ENCODE measurements around the gene ATP23.

Gene ATP23

DNA sequence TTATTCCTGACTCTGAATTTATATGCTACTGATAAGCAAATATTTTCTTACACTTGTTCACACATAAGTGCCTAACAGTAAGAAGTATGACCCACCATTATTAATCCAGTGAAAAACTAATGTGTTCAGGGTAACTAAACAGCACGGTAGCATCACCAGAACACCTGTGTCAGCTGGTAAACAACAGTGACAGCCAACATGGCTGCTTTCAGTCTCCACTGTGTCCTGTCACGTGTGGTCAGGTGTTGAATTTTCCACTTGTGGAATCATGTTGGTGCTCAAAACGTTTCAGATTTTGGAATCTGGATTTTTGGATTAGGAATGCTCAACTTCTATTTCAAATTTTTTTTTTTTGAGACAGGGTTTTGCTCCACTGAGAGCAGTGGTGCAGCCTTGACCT is 14.3 kb upstream of the ATP23 start:
- H3K4me3 ChIP-seq (ENCODE audit: low read length): no peak overlapping the region
- H3K4me1 ChIP-seq (ENCODE audit: control insufficient read depth, insufficient read depth, low read length): no peaks in the 10 kb centered on the region
- H3K36me3 ChIP-seq (ENCODE audit: insufficient read depth, low read length): no peaks in the 10 kb centered on the region
- H3K9me3 ChIP-seq (replicated peaks; ENCODE audit: low read length): no peaks in the 10 kb centered on the region
- no peaks in the 10 kb centered on the region for H3K27me3 ChIP-seq (ENCODE audit: control insufficient read depth, insufficient read depth, low read length)
- no peak overlapping the region for H3K9ac ChIP-seq (ENCODE audit: low read depth, low read length)
- H3K4me2 ChIP-seq (ENCODE audit: low read length): no peak overlapping the region

DNA sequence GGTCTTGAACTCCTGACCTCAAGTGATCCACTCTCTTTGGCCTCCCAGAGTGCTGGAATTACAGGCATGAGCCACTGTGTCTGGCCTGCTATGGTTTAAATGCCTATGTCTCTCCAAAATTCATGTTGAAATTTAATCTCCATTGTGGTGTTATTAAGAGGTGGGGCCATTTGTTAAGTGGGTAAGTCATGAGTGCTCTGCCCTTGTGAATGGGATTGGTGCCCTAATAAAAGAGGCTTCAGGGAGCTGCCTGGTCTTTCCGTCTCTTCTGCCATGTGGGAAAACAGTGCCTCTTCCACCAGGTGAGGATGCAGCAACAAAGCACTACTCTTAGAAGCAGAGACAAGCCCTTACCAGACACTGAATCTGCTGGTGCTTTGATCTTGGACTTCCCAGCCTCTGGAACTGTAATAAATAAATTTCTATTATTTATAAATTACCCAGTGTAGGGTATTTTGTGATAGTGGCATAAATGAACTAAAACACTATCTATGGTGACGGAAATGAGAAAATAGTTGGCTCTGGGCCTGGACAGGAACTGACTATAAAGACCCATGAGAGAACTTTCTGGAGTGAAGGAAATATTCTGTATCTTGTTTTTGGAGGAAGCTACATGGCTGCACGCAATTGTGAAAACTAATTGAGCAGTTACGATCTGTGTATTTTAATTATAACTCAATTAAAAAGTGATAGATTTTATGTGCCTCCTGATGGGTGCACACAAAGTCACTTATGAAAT is 12.1 kb upstream of the ATP23 start:
- H3K4me3 ChIP-seq (ENCODE audit: low read length): no peak overlapping the region

GRCh38 chr12:57934819-57935218 is 6.5 kb upstream of the ATP23 start:
- Histone ChIP-seq H3K9me3 (replicated peaks; ENCODE audit: low read length) (no peaks in the 10 kb centered on the region), H3K9ac (ENCODE audit: low read depth, low read length) (no peak overlapping the region), H3K4me3 (ENCODE audit: low read length) (no peak overlapping the region), H3K4me1 (ENCODE audit: control insufficient read depth, insufficient read depth, low read length) (peaks cover 14% of the 10 kb centered on the region), H3K27me3 (ENCODE audit: control insufficient read depth, insufficient read depth, low read length) (no peaks in the 10 kb centered on the region), H3K36me3 (ENCODE audit: insufficient read depth, low read length) (no peaks in the 10 kb centered on the region), H3K4me2 (ENCODE audit: low read length) (peak overlapping the region; percentile 89)

More for the DNA sequence above, 12.1 kb upstream of the ATP23 start:
- Histone ChIP-seq H3K4me1 (ENCODE audit: control insufficient read depth, insufficient read depth, low read length) (no peaks in the 10 kb centered on the region), H3K27me3 (ENCODE audit: control insufficient read depth, insufficient read depth, low read length) (no peaks in the 10 kb centered on the region), H3K9me3 (replicated peaks; ENCODE audit: low read length) (no peaks in the 10 kb centered on the region), H3K36me3 (ENCODE audit: insufficient read depth, low read length) (no peaks in the 10 kb centered on the region), H3K9ac (ENCODE audit: low read depth, low read length) (no peak overlapping the region), H3K4me2 (ENCODE audit: low read length) (no peak overlapping the region)

- Histone ChIP-seq H3K9ac (ENCODE audit: low read depth, low read length) (peak overlapping the region; percentile 90), H3K36me3 (ENCODE audit: insufficient read depth, low read length) (no peaks in the 10 kb centered on the region), H3K4me2 (ENCODE audit: low read length) (peak overlapping the region; percentile 89), H3K27me3 (ENCODE audit: control insufficient read depth, insufficient read depth, low read length) (no peaks in the 10 kb centered on the region), H3K4me3 (ENCODE audit: low read length) (peak overlapping the region; percentile 82), H3K9me3 (replicated peaks; ENCODE audit: low read length) (no peaks in the 10 kb centered on the region), H3K4me1 (ENCODE audit: control insufficient read depth, insufficient read depth, low read length) (peaks cover 14% of the 10 kb centered on the region)
Observed at GRCh38 chr12:57935331-57935730, 6.0 kb upstream of the ATP23 start.

DNA sequence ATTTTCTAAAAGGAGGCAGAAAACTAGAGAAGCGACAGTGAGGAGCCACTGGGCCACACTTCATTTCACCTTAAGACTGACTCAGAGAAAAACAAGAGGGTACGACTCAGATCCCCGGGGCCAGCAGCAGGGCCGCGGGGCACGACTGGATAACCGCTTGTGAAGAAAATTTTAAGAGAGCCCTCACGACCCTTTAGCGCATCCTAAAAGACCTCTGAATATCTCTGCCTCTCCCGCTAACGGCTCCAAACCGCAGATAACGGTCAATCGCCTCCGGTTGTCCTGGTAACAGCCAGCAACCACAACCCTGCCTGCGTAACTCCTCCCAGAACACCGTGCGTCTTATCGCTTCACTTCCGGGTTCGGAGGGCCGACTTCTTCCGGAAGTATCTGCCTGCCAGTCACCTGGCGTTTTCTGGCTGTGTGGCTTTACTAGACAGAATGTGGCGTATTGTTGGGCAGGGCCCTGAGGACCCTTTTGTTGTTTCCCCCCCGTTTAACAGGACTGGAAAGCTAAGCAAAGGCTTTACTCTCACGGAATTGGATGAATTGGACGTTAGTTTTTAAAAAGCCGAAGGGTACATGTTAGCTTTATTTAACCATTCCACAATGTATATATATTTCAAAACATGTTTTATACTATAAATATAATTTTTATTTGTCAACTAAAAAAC is 5.4 kb upstream of the ATP23 start:
- peak overlapping the region; percentile 82 for H3K4me3 ChIP-seq (ENCODE audit: low read length)
- H3K36me3 ChIP-seq (ENCODE audit: insufficient read depth, low read length): no peaks in the 10 kb centered on the region
- peaks cover 14% of the 10 kb centered on the region for H3K4me1 ChIP-seq (ENCODE audit: control insufficient read depth, insufficient read depth, low read length)
- H3K4me2 ChIP-seq (ENCODE audit: low read length): peak overlapping the region; percentile 89
- no peaks in the 10 kb centered on the region for H3K27me3 ChIP-seq (ENCODE audit: control insufficient read depth, insufficient read depth, low read length)
- no peaks in the 10 kb centered on the region for H3K9me3 ChIP-seq (replicated peaks; ENCODE audit: low read length)
- peak overlapping the region; percentile 90 for H3K9ac ChIP-seq (ENCODE audit: low read depth, low read length)

DNA sequence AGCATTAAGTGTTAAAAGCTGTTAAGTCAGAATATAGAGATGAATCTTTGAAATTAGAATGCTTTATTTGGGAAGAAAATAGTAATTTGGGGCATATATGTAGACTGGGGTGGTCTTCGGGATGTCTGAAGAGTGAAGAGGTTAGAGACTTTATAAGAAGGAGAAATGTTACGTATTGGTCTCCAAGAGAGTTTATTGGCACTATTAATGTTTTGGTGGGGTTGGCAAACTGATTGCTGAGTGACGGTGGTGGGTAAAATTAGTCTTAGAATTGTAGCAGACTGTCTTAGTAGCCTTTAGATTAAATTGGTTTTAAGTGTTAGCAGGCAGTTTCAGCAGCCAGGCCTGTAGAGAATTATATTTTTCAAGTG is 4.9 kb upstream of the ATP23 start:
- no peaks in the 10 kb centered on the region for H3K36me3 ChIP-seq (ENCODE audit: insufficient read depth, low read length)
- H3K27me3 ChIP-seq (ENCODE audit: control insufficient read depth, insufficient read depth, low read length): no peaks in the 10 kb centered on the region
- peak overlapping the region; percentile 82 for H3K4me3 ChIP-seq (ENCODE audit: low read length)
- H3K4me1 ChIP-seq (ENCODE audit: control insufficient read depth, insufficient read depth, low read length): peaks cover 14% of the 10 kb centered on the region
- no peaks in the 10 kb centered on the region for H3K9me3 ChIP-seq (replicated peaks; ENCODE audit: low read length)
- peak overlapping the region; percentile 89 for H3K4me2 ChIP-seq (ENCODE audit: low read length)
- H3K9ac ChIP-seq (ENCODE audit: low read depth, low read length): peak overlapping the region; percentile 90

GRCh38 chr12:57939291-57939690 is 2.1 kb upstream of the ATP23 start:
- Histone ChIP-seq H3K36me3 (ENCODE audit: insufficient read depth, low read length) (no peaks in the 10 kb centered on the region), H3K27me3 (ENCODE audit: control insufficient read depth, insufficient read depth, low read length) (no peaks in the 10 kb centered on the region), H3K4me2 (ENCODE audit: low read length) (no peak overlapping the region), H3K4me3 (ENCODE audit: low read length) (no peak overlapping the region), H3K9ac (ENCODE audit: low read depth, low read length) (no peak overlapping the region), H3K4me1 (ENCODE audit: control insufficient read depth, insufficient read depth, low read length) (peaks cover 20% of the 10 kb centered on the region), H3K9me3 (replicated peaks; ENCODE audit: low read length) (no peaks in the 10 kb centered on the region)

- H3K4me2 ChIP-seq (ENCODE audit: low read length): peak overlapping the region; percentile 97
- no peaks in the 10 kb centered on the region for H3K36me3 ChIP-seq (ENCODE audit: insufficient read depth, low read length)
- peak overlapping the region; percentile 87 for H3K4me3 ChIP-seq (ENCODE audit: low read length)
- H3K9me3 ChIP-seq (replicated peaks; ENCODE audit: low read length): no peaks in the 10 kb centered on the region
- peak overlapping the region; percentile 78 for H3K9ac ChIP-seq (ENCODE audit: low read depth, low read length)
- no peaks in the 10 kb centered on the region for H3K27me3 ChIP-seq (ENCODE audit: control insufficient read depth, insufficient read depth, low read length)
- peaks cover 13% of the 10 kb centered on the region for H3K4me1 ChIP-seq (ENCODE audit: control insufficient read depth, insufficient read depth, low read length)
Observed at GRCh38 chr12:57940052-57940914, 1.1 kb upstream of the ATP23 start.

DNA sequence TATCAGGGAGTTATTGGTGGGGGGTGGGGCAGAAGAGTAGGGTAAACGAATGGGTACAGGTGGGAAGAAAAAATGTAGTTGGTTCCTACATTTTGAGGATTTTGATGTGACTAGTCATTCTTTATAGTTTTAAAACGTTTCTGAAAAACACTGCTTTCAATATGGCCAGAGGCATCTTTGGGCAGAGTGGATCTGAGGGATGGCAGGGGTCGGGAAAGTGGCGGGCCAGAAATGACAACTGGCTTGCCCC is 527 bp upstream of the ATP23 start:
- H3K27me3 ChIP-seq (ENCODE audit: control insufficient read depth, insufficient read depth, low read length): no peaks in the 10 kb centered on the region
- H3K9me3 ChIP-seq (replicated peaks; ENCODE audit: low read length): no peaks in the 10 kb centered on the region
- no peaks in the 10 kb centered on the region for H3K36me3 ChIP-seq (ENCODE audit: insufficient read depth, low read length)
- H3K9ac ChIP-seq (ENCODE audit: low read depth, low read length): peak overlapping the region; percentile 78
- H3K4me1 ChIP-seq (ENCODE audit: control insufficient read depth, insufficient read depth, low read length): peaks cover 10% of the 10 kb centered on the region
- H3K4me2 ChIP-seq (ENCODE audit: low read length): peak overlapping the region; percentile 97
- H3K4me3 ChIP-seq (ENCODE audit: low read length): peak overlapping the region; percentile 87

DNA sequence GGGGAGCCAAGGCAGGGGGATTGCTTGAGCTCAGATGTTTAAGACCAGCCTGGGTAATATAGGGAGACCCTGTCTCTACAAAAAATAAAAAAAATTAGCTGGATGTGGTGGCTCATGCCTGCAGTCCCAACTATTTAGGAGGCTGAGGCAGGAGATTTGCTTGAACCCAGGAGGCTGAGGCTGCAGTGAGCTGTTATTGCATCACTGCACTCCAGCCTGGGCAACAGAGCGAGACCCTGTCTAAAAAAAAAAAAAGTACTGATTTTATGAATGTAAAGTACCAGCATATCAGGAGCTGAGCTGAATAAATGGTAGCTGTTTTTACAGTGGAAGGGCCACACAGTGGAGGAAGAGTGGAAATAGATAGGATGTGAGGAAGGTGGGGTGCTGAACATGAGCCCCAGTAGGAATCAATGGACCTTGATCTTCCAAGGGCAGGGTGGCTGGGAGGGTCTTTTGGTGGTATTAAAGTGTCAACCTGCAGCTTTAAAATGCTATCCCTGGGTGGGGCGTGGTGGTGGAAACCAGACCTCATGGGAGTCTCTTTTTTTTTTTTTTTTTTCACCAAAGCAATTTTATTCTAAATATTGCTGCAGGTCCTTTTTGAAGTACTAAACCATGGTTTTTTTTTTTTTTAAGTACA is 2.2 kb downstream of the ATP23 start:
- Histone ChIP-seq H3K9ac (ENCODE audit: low read depth, low read length) (no peak overlapping the region), H3K27me3 (ENCODE audit: control insufficient read depth, insufficient read depth, low read length) (no peaks in the 10 kb centered on the region), H3K4me1 (ENCODE audit: control insufficient read depth, insufficient read depth, low read length) (peaks cover 6% of the 10 kb centered on the region), H3K4me3 (ENCODE audit: low read length) (no peak overlapping the region), H3K9me3 (replicated peaks; ENCODE audit: low read length) (no peaks in the 10 kb centered on the region), H3K4me2 (ENCODE audit: low read length) (no peak overlapping the region), H3K36me3 (ENCODE audit: insufficient read depth, low read length) (no peaks in the 10 kb centered on the region)

- H3K4me3 ChIP-seq (ENCODE audit: low read length): no peak overlapping the region
- H3K27me3 ChIP-seq (ENCODE audit: control insufficient read depth, insufficient read depth, low read length): no peaks in the 10 kb centered on the region
- no peaks in the 10 kb centered on the region for H3K9me3 ChIP-seq (replicated peaks; ENCODE audit: low read length)
- H3K36me3 ChIP-seq (ENCODE audit: insufficient read depth, low read length): no peaks in the 10 kb centered on the region
- H3K4me2 ChIP-seq (ENCODE audit: low read length): no peak overlapping the region
- no peak overlapping the region for H3K9ac ChIP-seq (ENCODE audit: low read depth, low read length)
- H3K4me1 ChIP-seq (ENCODE audit: control insufficient read depth, insufficient read depth, low read length): peaks cover 6% of the 10 kb centered on the region
Observed at GRCh38 chr12:57944313-57945023, 3.1 kb downstream of the ATP23 start.
